Epithelial cell of prostate (primary cell): ENCODE data around the gene F3.

Experiments
- DNase-seq: peaks from one replicate; pipeline ENCODE4 v3.0.0-alpha.2; 2011; ENCODE audit warnings: low read depth, low spot score
- H3K27ac ChIP-seq: fragments of 450-650 bp; 2 replicates; pipeline ENCODE4 v1.5.1; 2017; ENCODE audit warnings: mild to moderate bottlenecking

F3 gene

DNA sequence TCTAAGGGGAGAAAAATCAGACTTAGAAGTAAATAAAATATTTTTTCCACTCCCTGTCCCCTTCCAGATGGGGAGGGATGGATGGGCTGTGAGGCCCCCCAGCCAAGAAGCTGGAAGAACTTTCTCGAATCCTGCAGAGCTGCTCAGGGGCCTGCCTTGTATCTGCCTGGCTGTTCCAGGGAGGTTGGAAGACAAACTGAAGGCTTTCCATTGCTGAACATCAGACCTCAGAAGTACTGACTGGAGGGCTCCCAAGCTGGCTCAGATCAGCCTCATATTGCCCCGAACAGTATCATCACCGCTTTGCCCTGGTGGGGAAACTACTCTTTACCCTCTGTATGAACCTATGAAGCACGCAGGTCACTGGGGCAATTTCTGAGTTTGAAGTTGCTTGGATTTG lies 12.4 kb upstream of the F3 start:
- no peak for DNase-seq
- H3K27ac ChIP-seq: peak overlapping the region; percentile 62

DNA sequence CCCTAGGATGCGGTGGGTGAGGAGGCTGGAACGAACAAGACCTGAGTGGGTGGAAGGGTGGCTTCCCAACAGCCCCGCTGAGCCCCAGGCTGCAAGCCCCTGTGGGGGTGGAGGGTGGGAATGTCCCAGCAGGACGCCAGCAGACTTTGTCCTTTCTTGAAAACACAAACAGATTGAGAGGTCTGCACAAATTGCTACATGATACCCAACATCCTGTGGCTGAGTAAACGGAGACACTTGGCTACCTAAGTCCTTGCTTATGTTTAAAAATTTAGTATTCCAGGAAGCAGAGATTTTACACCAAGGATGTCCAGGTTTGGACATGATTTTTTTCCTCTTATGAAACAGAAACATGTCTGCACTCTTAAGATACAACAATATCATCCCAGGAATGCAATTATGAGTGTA lies 11.8 kb upstream of the F3 start:
- H3K27ac ChIP-seq: peak overlapping the region; percentile 62

DNA sequence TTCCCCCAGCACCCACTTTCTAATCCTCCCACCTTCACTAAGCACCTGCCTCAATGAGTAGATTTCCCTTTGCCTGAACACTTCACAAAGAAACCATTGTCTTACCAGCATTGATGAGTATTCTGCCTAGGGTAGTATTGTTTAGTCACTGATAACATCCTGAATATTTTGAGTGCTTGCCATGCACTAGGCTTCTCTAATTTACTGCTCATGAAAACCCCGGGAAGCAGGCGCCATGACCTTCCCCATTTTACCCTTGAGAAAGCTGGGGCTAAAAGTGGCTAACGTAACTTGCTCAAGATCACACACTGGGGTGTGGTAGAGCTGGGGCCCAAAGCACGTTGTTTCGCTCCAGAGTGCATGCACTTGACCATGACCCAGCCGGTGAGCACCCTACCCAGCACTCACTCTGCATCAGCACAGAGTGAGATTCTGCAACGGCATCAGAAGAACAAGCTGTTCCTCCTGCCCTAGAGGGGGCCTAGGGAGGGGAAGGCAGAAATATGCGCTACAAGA lies 10.6 kb upstream of the F3 start:
- H3K27ac ChIP-seq: peak overlapping the region; percentile 62
- DNase-seq: peak; percentile 51

More for the DNA sequence above, 11.8 kb upstream of the F3 start:
- no peak for DNase-seq

DNA sequence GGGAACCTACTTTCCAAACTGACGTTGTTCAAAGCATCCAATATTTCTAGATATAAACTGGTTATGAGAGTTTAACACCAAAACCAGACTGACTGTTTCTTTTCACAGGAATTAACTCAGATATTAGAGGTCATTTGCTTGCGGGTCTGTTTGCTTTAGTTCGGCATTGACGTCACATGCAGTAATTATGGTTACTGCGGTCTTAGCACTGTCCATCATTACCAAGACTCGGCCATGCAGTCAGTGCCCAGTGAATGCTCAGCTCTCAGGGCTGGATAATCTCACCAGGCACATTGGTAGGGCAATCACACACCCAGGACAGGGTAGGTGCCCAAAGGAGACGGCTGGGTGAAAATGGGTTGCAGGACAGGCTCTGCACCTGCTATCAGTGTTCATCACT lies 9.9 kb upstream of the F3 start:
- H3K27ac ChIP-seq: peak overlapping the region; percentile 62
- DNase-seq: no peak

DNA sequence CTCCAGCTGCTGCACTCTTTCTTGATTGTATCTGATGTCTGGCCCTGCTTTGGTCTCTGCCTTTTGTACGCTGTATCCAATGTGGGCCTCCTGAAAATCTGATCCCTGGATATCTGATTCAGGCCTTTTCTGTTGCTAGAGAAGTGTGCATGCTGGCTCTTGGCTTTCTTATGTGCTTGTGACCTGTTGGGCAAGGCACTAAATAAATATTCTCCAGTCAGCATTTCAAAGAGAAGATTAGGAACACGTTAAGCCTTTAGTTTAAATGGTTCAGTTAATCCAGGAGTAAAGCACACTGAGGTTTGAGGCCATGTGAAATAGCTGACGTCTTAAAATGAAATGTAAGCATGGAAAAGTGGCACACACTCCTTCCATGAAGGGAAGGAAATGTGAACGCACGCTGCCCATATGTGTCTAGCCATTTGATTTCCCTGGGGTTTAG lies 9.3 kb upstream of the F3 start:
- DNase-seq: no peak
- H3K27ac ChIP-seq: peak overlapping the region; percentile 15

DNA sequence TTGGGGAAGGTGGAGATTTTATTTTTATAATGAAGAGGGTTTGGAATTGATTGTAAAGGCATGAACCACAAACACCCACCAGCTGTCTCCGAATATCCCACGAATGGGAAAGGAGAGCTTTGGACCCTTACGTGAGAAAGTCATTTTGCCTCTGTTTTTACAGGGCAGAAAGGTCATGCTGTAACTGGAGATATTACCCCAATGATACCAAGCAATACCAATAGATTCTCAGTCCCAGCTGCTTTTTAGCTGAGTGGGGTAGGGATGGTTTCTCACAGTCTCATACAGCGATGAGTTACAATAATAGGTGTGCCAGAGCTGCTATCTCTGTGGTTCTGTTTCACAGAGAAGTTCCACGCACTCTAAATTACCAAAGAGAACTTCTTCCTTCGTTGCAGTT lies 8.8 kb upstream of the F3 start:
- H3K27ac ChIP-seq: peak overlapping the region; percentile 15
- DNase-seq: no peak

DNA sequence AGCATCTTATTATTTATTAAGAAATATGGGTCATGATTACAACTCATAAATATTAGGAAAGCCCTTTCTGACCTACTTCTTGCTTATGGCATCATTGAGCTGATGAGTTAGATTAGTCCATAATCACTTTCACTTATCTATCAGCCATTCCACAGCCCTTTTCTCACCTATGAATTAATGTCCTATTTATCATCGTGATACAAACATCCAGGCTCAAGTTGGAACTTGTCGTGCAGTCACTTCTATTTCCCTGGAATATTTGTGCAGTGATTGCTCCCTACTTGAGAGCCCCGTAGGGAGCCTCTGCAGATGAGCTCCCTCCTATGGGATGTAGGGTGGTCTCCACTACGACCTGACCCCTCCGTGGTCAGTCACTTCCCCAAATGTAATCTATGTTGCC lies 8.1 kb upstream of the F3 start:
- DNase-seq: no peak
- peak overlapping the region; percentile 16 for H3K27ac ChIP-seq

DNA sequence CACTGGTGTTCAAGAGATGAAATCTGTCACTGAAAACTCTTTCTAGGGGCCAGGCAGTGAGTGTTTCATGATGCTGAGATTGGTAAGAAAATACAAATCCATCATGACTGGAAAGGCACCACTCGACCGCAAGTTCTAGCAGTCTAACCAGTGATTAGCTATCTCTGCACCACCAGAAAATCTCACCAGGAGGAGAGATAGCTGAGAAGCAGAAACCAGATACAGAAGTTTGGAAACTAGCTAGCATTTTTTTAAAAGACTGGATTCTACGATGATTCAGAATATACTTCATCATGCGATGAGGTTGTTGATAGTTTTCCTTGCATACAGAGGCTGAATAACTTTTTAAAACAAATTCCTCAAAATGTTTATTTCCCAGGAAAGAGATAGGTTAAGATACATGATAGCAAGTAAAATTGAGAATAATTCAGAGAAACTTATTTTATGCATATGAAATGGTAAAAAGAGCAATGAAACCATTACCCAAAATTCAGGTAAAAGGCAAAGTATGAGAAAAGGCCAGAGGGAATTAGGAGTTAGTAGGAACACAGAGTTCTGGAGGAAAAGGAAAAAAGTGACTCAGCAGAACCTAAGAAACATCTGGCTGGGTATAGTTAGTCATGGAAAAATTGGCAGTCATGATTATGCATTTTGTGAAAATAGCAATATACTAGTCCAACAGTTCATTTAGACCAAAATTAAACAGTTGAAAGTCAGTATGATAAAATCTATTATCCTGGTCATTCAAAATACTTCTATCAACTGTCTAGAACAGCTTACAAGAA lies 3.3 kb upstream of the F3 start:
- H3K27ac ChIP-seq: peak overlapping the region; percentile 96
- no peak for DNase-seq

DNA sequence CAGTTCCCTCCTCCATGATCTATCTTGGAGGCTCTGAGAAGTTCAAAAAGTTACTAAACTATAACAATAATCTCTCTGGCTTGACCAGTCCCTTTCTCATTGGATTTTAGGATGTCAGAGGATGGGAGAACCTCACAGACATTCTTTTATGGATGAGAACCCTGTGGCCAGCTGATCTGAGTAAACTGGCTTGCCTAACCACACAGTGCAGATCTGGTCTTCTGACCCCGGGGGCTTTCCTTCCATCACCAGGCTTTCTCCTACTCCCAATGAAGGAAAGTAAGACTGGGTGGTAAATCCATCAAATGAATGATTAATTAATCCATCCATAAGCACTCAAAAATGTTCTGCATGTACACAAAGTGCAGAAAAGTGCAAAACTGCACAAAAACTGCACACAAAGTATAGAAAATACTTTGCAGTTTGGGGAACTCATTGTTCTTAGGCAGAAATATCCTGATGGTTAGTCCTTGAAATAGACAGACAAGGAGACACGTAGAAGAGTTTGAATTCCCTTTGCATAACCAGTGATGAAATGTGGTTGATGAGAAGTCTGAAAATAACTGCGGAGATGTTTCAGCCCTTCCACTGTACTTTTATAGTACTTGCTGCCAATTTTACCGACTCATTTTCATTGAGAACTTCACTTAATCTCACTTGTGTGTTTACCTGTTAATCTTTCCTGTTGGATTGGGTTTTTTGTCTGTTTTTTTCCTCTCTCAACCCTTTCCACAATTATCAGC lies 2.5 kb upstream of the F3 start:
- peak overlapping the region; percentile 96 for H3K27ac ChIP-seq
- DNase-seq: no peak

DNA sequence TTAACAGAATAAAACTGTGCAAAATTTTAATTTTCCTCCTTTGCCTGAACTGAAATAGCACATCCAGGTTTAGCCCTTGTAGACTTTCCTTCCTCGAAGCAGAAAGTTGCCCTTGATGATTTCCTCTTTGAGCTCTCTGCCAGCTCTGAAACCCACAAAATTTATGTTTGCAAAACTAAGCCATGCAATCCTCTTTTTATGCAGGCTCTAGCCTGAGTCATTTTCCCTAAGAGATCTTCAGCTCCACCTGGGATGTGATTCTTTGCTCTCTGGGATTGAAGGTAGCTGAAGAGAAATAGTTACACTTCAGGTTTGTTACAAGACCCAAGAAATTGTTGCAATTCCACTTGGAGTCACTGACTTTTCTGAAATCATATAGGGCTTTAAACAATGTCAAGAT lies 1.4 kb upstream of the F3 start:
- H3K27ac ChIP-seq: peak overlapping the region; percentile 96
- no peak for DNase-seq

DNA sequence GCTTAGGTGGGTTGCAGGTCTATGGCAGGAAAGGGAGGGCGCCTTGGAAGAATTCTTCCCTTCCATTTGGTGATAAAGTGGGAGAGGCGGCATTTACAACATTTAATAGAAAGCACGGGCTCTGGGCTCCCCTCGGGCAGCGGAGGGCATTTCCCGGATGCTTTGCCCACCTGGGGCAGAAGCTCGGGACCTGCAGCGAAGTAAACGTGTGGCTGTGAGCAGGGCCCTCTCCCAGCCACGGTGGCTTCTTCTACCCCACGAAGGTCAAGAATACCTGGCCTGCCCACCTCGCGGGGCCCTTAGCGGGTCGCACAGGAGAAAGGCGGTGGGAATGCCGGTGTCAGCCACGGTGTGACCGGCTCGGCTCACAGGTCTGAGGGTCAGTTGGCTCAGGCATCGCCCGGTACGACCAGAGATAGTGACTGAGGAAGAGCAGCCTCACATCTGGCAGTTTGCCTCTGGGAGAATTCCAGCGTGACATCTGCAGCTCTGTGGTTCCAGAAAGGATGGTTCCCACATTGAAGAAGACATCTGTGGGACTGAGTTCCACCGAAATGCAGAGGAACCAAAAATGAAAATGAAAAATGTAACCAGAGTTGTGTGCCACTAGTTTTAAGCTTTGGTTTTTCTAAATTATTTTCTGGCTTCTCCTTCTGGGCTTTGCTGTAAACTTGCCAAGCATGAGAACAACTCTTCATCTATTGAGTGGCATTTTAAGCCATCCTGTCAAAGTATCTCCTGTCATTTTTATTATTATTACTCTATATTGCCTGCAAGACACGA lies 720 bp upstream of the F3 start:
- DNase-seq: no peak
- H3K27ac ChIP-seq: peak overlapping the region; percentile 96

DNA sequence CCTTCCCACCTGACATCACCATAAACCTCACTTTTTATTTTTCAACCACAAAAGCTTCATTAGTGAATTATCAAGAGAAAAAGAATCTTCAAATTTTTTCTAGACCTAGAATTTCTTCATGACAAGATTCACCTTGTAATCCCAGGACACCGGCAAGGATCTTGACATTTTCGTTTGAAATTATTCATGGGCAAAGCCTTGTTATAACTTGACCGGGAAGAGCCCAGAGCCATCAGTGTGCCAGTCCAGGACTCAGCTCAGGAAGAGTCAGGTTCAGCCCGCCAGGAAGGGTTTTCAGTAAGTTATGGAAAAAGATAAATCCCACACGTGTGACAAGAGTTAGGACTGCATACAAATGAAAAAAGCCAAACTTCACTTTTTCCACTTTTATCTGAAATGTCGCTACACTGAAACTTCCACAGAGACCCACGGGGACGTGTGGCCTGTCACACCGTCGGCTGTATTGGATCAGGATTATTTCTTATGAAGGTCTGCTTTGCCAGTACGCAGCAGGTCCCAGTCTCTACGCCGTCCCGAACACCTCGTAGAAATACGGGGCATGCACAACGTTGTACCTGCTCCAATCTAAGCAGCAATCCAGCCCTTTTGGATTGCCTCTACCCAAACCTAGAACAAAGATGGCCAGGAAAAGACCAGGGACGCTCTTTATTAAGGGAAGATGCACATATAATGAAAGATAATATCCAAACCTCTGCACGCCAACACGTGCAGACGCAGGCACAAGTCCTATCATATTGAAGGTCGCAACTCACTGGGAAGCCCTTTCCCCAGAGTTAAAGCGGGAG lies 916 bp downstream of the F3 start:
- DNase-seq: no peak
- peak overlapping the region; percentile 96 for H3K27ac ChIP-seq

DNA sequence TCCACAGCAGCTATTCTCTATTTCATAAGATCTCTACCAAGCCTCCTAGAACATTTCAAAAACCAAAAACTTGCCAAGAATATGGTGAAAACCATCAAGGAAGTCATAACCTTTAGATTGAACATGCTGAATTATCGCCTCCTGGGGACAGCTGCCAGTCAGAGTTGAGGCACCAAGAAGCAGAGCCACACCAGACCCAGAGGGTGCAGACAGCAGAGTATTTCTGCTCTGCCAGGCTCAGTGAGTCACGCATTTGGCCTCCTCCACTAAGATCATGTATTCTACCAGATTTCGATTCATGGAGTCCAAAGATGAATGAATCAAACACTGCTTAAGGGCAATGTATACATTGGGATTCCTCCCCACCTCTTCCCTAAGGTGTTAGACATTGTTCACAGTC lies 2.1 kb downstream of the F3 start:
- no peak for DNase-seq

DNA sequence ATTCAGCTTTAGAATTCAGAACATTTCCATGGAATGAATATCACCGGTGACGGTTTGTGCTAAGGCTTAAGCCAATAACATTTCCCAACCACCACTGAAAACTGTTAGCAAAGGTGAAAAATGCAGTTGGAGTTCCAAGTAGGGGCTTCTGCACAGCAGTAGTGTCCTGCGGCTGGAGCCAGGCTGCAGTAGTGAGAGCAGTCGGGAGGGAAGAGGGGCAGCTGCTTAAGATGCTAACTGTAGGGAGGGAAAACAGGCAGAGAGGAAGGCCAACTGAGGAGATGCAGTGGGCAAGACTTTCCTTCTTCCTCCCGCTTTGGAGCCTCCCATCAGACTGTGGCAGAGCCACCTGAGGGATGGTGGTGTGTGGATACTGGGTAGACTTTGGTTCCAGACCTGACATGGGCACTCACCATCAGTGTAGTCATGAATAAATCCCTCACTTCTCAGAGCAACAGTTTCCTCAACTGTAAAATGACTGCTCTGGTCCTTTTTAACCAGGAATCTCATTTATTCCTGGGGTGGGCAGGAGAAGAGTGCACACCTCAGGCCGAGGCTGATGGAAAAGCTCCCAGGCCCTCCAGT lies 3.2 kb downstream of the F3 start:
- no peak for DNase-seq
- peak overlapping the region; percentile 96 for H3K27ac ChIP-seq

More for the DNA sequence above, 2.1 kb downstream of the F3 start:
- peak overlapping the region; percentile 96 for H3K27ac ChIP-seq

DNA sequence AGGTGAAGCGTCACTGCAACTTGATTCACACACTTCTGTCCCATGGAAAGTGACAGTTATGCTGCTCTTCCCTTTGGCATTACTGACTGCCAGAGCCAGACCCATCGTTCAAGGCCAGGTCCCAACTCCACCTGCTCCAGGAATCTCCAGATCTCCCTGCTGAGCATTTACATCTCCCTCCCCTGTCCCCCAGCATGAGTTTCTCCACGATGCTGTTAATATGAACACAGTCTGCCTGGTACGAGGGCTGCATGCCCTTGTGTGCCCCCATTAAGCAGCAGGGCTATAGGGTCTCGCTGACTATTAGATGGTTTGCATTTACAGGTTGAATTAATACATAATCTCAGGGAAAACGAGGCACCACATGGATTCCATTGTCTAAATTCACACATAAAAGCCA lies 4.3 kb downstream of the F3 start:
- DNase-seq: no peak

DNA sequence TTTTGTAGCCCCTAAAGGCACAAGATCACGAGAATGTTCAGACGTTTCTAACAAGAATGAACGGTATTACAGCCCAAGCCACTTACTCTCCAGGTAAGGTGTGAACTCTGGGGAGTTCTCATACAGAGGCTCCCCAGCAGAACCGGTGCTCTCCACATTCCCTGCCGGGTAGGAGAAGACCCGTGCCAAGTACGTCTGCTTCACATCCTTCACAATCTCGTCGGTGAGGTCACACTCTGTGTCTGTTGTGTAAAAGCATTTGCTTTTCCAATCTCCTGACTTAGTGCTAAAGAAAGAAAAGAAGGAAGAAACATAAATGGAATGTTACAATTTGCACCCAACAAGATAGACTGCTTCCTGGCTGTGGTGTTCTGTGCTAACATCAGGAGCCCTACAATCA lies 5.7 kb downstream of the F3 start:
- peak overlapping the region; percentile 96 for H3K27ac ChIP-seq
- DNase-seq: no peak

More for the DNA sequence above, 4.3 kb downstream of the F3 start:
- H3K27ac ChIP-seq: peak overlapping the region; percentile 96

DNA sequence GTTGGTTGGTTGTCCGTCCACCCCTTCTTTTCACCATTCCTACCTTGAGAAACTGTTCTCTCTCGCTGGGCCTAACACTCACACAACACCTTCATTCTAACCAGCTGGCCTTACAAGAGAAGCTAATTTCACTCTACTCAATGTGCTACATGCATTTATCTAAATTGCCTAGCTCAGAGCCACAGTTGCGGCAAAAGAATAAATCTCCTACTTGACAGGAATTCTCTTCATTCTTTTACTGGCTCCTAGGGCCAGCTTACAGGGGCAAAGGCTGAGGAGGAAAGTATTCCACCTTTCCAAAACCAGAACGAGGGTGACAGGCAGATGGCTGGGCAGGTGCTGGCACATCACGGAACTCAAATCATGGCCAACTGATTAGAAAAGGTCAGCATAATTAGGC lies 6.5 kb downstream of the F3 start:
- DNase-seq: no peak
- peak overlapping the region; percentile 96 for H3K27ac ChIP-seq

DNA sequence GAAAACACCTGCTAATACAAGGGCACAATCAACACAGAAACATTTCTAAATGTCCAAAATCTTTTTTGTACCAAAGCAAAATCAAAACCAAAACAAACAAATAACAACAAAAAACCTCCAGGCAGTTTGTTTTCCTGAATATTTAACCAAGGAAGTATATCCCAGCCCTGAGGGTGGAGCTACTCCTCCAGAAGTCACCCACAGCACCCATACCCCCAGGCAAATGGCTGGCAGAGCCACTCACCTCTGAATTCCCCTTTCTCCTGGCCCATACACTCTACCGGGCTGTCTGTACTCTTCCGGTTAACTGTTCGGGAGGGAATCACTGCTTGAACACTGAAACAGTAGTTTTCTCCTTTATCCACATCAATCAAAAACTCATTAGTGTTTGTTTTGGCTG lies 9.5 kb downstream of the F3 start:
- DNase-seq: no peak
- H3K27ac ChIP-seq: peak overlapping the region; percentile 96

DNA sequence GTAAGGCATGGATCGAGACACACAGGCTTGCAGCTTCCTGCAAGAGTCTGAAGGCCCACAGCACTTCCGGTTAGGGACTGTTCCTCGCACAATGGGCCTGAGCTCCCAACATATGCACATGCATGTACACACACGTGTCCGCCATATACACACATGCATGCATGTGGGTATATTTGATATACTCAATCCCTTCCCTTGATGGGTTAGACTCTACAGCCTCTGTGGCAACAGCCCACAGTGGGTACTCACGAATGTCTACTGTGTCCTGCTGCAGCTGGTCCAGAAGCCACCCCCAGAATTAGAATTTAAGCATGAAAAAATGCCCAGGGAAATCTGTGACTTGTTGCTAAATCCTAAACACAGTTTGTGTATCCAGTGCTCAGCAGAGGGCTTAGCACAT lies 9.9 kb downstream of the F3 start:
- DNase-seq: no peak
- H3K27ac ChIP-seq: peak overlapping the region; percentile 96
